HepG2 (cell line): ENCODE data around the gene DCAF16. TPM values are rescaled to one million over a fixed set of nuclear protein-coding genes. Genes with fewer than 3 reads are reported as not detected.

Experiments used
- AKAP8 ChIP-seq: sonication (generic); formaldehyde crosslinking; IDR thresholded peaks from 2 replicates; pipeline ENCODE4 v1.5.1; 2020; ENCODE audit warnings: mild to moderate bottlenecking, missing genetic modification reagents
- ARNT2 ChIP-seq: sonication (generic); formaldehyde crosslinking; IDR thresholded peaks from 2 replicates; pipeline ENCODE4 v1.8.0; 2022; ENCODE audit warnings: mild to moderate bottlenecking, low read depth, missing genetic modification reagents, moderate library complexity
- ASH2L ChIP-seq: fragments of 300-600, 200-600 bp; sonication (generic); IDR thresholded peaks from 2 replicates; pipeline ENCODE4 v1.7.0; 2017; ENCODE audit warnings: low read depth, mild to moderate bottlenecking, moderate library complexity, mixed read lengths, low read length; ENCODE audit not compliant: insufficient read length
- HNF4A ChIP-seq: sonication (generic); formaldehyde crosslinking; IDR thresholded peaks from 2 replicates; pipeline ENCODE4 v1.4.0; 2020; ENCODE audit warnings: missing genetic modification reagents
- HNF4G ChIP-seq, 2 experiments: sonication (generic) in 1 of 2; formaldehyde crosslinking in 1 of 2; IDR thresholded peaks; 2 replicates each; pipeline versions ENCODE4 v1.4.0 to v1.6.1; 2011 to 2020; ENCODE audit warnings: borderline replicate concordance in 2 of 2, low read depth in 2 of 2, mild to moderate bottlenecking in 2 of 2, low read length in 1 of 2, missing genetic modification reagents in 1 of 2, moderate library complexity in 1 of 2
- IRX3 ChIP-seq: sonication (generic); formaldehyde crosslinking; IDR thresholded peaks from 2 replicates; pipeline ENCODE4 v1.8.1; 2023; ENCODE audit warnings: mild to moderate bottlenecking, low read depth, missing genetic modification reagents, borderline replicate concordance
- KAT7 ChIP-seq: IDR thresholded peaks from 2 replicates; pipeline ENCODE4 v1.6.1; 2018; ENCODE audit warnings: borderline replicate concordance, missing compliant biosample characterization
- KDM2A ChIP-seq: sonication (generic); formaldehyde crosslinking; IDR thresholded peaks from 2 replicates; pipeline ENCODE4 v1.4.0; 2020; ENCODE audit warnings: low read depth, missing genetic modification reagents, borderline replicate concordance
- KMT2B ChIP-seq: IDR thresholded peaks from 2 replicates; pipeline ENCODE4 v1.6.1; 2016; ENCODE audit warnings: missing genetic modification reagents, missing compliant biosample characterization
- MTF2 ChIP-seq: sonication (generic); formaldehyde crosslinking; IDR thresholded peaks from 2 replicates; pipeline ENCODE4 v1.5.0; 2020; ENCODE audit warnings: missing genetic modification reagents, borderline replicate concordance
- NAIF1 ChIP-seq: sonication (generic); formaldehyde crosslinking; IDR thresholded peaks from 2 replicates; pipeline ENCODE4 v1.5.0; 2020; ENCODE audit warnings: mild to moderate bottlenecking, missing genetic modification reagents, borderline replicate concordance
- POLR2AphosphoS5 ChIP-seq: IDR thresholded peaks from 2 replicates; pipeline ENCODE4 v1.6.1; 2012; ENCODE audit warnings: low read depth, low read length
- YEATS4 ChIP-seq: sonication (generic); formaldehyde crosslinking; IDR thresholded peaks from 2 replicates; pipeline ENCODE4 v1.4.0; 2020; ENCODE audit warnings: missing genetic modification reagents, borderline replicate concordance
- ZFP91 ChIP-seq: sonication (generic); formaldehyde crosslinking; IDR thresholded peaks from 2 replicates; pipeline ENCODE4 v1.9.0; 2022; ENCODE audit warnings: missing genetic modification reagents, mild to moderate bottlenecking, borderline replicate concordance
- ZKSCAN8 ChIP-seq: IDR thresholded peaks from 2 replicates; pipeline ENCODE4 v1.6.1; 2016; ENCODE audit warnings: borderline replicate concordance, missing genetic modification reagents, missing compliant biosample characterization
- ZNF20 ChIP-seq: sonication (generic); formaldehyde crosslinking; IDR thresholded peaks from 2 replicates; pipeline ENCODE4 v1.4.0; 2020; ENCODE audit warnings: mild to moderate bottlenecking, moderate library complexity, missing genetic modification reagents
- ZNF446 ChIP-seq: sonication (generic); formaldehyde crosslinking; IDR thresholded peaks from 2 replicates; pipeline ENCODE4 v1.5.0; 2020; ENCODE audit warnings: mild to moderate bottlenecking, missing genetic modification reagents
- ZNF563 ChIP-seq: sonication (generic); formaldehyde crosslinking; IDR thresholded peaks from 2 replicates; pipeline ENCODE4 v1.8.0; 2022; ENCODE audit warnings: mild to moderate bottlenecking, moderate library complexity, missing genetic modification reagents
- ZNF766 ChIP-seq: sonication (generic); formaldehyde crosslinking; IDR thresholded peaks from 2 replicates; pipeline ENCODE4 v1.5.0; 2020; ENCODE audit warnings: missing genetic modification reagents, borderline replicate concordance
- ZNF773 ChIP-seq: sonication (generic); formaldehyde crosslinking; IDR thresholded peaks from 2 replicates; pipeline ENCODE4 v1.4.0; 2020; ENCODE audit warnings: missing genetic modification reagents, borderline replicate concordance
- ZNF777 ChIP-seq: sonication (generic); formaldehyde crosslinking; IDR thresholded peaks from 2 replicates; pipeline ENCODE4 v1.4.0; 2020; ENCODE audit warnings: missing genetic modification reagents
- ZNF790 ChIP-seq: sonication (generic); formaldehyde crosslinking; IDR thresholded peaks from 2 replicates; pipeline ENCODE4 v1.8.0; 2022; ENCODE audit warnings: missing genetic modification reagents, mild to moderate bottlenecking, borderline replicate concordance
- polyA plus RNA-seq, 8 experiments: library from polyadenylated mRNA; depleted of rRNA in 3 of 8; stranded (reverse) in 7 of 8; unstranded in 1 of 8; fragments of >200 nt; fragmentation: Illumina TruSeq in 4 of 8; extraction: Trizol in 4 of 8; gene quantifications; 2 replicates each; pipeline versions ENCODE4 v1.2.1 to v1.2.3, GENCODE V29; 2011 to 2016; ENCODE audit warnings: low read depth in 4 of 8, missing spikeins in 1 of 8, mixed read lengths in 1 of 8; ENCODE audit not compliant: insufficient read depth in 1 of 8
- total RNA-seq, 5 experiments: library from RNA; depleted of rRNA; stranded (reverse); fragments of >200 nt; fragmentation: Illumina TruSeq; extraction: Trizol; gene quantifications; 2 replicates each; pipeline ENCODE4 v1.2.3, GENCODE V29; 2016; ENCODE audit warnings: low read depth in 1 of 5

DCAF16 gene
- total and polyA plus RNA-seq, 2 of the 13 experiments (the other 11 are each of a cell fraction or from before 2014, with no cell fraction given), result 37.5 to 41.9 TPM

DNA sequence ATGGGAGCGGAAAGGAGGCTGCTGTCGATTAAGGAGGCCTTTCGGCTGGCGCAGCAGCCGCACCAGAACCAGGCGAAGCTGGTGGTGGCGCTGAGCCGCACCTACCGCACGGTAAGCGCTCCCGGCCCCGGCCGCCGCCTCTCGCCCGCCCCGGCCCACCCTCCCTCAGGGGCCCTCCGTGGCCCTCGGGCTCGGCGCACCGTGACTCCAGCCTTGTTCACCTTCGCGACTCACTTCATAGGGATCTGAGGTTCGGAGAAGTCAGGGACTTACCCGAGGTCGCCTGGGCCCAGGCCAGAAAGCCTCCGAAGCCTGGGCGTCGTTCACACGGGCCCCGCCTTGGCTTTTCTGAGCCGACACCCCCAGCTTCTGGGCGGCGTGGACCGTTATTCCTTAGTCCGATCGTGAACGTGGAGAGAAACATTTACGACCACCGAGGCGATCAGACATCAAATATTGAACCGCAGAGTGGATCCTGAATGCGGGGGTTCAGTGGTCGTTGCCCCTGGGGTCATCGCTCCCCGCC lies 584 bp upstream of the DCAF16 start (continued):
- peak; percentile 73; the same call in 1 of the 2 replicates for TF ChIP-seq ZFP91
- TF ChIP-seq HNF4A (CRISPR knock-in tag), result no peak
- no peak for TF ChIP-seq ZKSCAN8
- 0 out of 2 replicates have a peak, but pooled peaks have one; percentile 40 for TF ChIP-seq MTF2 (CRISPR knock-in tag)
- 0 out of 2 replicates have a peak, but pooled peaks have one; percentile 40 for TF ChIP-seq AKAP8
- TF ChIP-seq YEATS4 (CRISPR knock-in tag), result peak; percentile 13; the same call in 1 of the 2 replicates
- no peak for TF ChIP-seq POLR2AphosphoS5
- no peak for TF ChIP-seq NAIF1 (CRISPR knock-in tag)
- 0 out of 2 replicates have a peak, but pooled peaks have one; percentile 13 for TF ChIP-seq KAT7 (CRISPR knock-in tag)
- peak; percentile 11 for TF ChIP-seq ASH2L
- TF ChIP-seq ZNF777 (CRISPR knock-in tag), result 0 out of 2 replicates have a peak, but pooled peaks have one; percentile 33
- TF ChIP-seq ZNF446, result 0 out of 2 replicates have a peak, but pooled peaks have one; percentile 36
- 0 out of 2 replicates have a peak, but pooled peaks have one; percentile 7 for TF ChIP-seq KMT2B (CRISPR knock-in tag)
- TF ChIP-seq HNF4G (IDR thresholded peaks at IDR 0.05; ENCODE audit: borderline replicate concordance, low read depth, low read length), result no peak
- peak; percentile 39; the same call in 1 of the 2 replicates for TF ChIP-seq HNF4G (CRISPR knock-in tag; IDR thresholded peaks at IDR 0.05; ENCODE audit: borderline replicate concordance, low read depth)
- TF ChIP-seq KDM2A (CRISPR knock-in tag), result 0 out of 2 replicates have a peak, but pooled peaks have one; percentile 4
- peak; percentile 17; the same call in 1 of the 2 replicates for TF ChIP-seq ARNT2 (CRISPR knock-in tag)
- TF ChIP-seq ZNF773 (CRISPR knock-in tag), result 0 out of 2 replicates have a peak, but pooled peaks have one; percentile 5
- TF ChIP-seq IRX3 (CRISPR knock-in tag), result 0 out of 2 replicates have a peak, but pooled peaks have one; percentile 6
- peak; percentile 59; the same call in 1 of the 2 replicates for TF ChIP-seq ZNF790 (CRISPR knock-in tag)
- TF ChIP-seq ZNF20 (CRISPR knock-in tag), result no peak
- 0 out of 2 replicates have a peak, but pooled peaks have one; percentile 3 for TF ChIP-seq ZNF563
- 0 out of 2 replicates have a peak, but pooled peaks have one; percentile 2 for TF ChIP-seq ZNF766 (CRISPR knock-in tag)
